Retinal pigment epithelial cell (primary cell): ENCODE measurements around the gene TXNIP.
"Not testable (repeated sequence)": the region's sequence is repeated elsewhere in the genome, so short reads cannot be mapped to it uniquely, and the experiment has no call there.

ENCODE experiments used
- DNase-seq: peaks from one replicate; pipeline ENCODE4 v3.0.0-alpha.2; 2010; ENCODE audit warnings: low read depth
- H3K4me3 ChIP-seq: 2 replicates; pipeline ENCODE4 v1.5.1; 2011; ENCODE audit warnings: mild to moderate bottlenecking, low read length, control low read depth, moderate library complexity
- CTCF ChIP-seq: conservative IDR thresholded peaks from 2 replicates; pipeline ENCODE4 v1.5.1; 2011; ENCODE audit warnings: low read depth, low read length, control low read depth, inconsistent platforms

TXNIP gene

GRCh38 chr1:146031476-146031875 is 35.1 kb upstream of the TXNIP start:
- TF ChIP-seq CTCF, result no peak
- no peak for DNase-seq
- H3K4me3 ChIP-seq, result no peak overlapping the region

GRCh38 chr1:146029117-146029516 is 32.7 kb upstream of the TXNIP start:
- no peak for TF ChIP-seq CTCF
- no peak overlapping the region for H3K4me3 ChIP-seq
- DNase-seq, result no peak

GRCh38 chr1:146026650-146027049 is 30.3 kb upstream of the TXNIP start:
- not testable (repeated sequence) for DNase-seq

GRCh38 chr1:146025787-146026495 is 29.6 kb upstream of the TXNIP start:
- DNase-seq, H3K4me3 ChIP-seq: not testable (repeated sequence)

More at GRCh38 chr1:146026650-146027049, 30.3 kb upstream of the TXNIP start:
- H3K4me3 ChIP-seq, result not testable (repeated sequence)

GRCh38 chr1:146022403-146023127 is 26.2 kb upstream of the TXNIP start:
- DNase-seq, result no peak
- H3K4me3 ChIP-seq, result no peak overlapping the region
- TF ChIP-seq CTCF, result no peak

- TF ChIP-seq CTCF, result no peak
- H3K4me3 ChIP-seq, result no peak within 1 kb of the TSS
- DNase-seq, result no peak
Measured at GRCh38 chr1:146021622-146022402, 25.4 kb upstream of the TXNIP start, which contains the start of gene HJV. HJV (minus strand) TSS chr1:146021735; CDS start chr1:146020231, 1,504 bp downstream.

GRCh38 chr1:146021050-146021445 is 24.7 kb upstream of the TXNIP start:
- H3K4me3 ChIP-seq, result no peak overlapping the region
- no peak for DNase-seq
- no peak for TF ChIP-seq CTCF
